Right lobe of liver (tissue), 6 donors: Measurements from ENCODE around the gene FBXW10B. TPM values are rescaled to one million over a fixed set of nuclear protein-coding genes. Genes with fewer than 3 reads are reported as not detected.
"Not testable (repeated sequence)": the region's sequence is repeated elsewhere in the genome, so short reads cannot be mapped to it uniquely, and the experiment has no call there.

Experiments used
- ATAC-seq, 4 donors: fragments of 200-7000 bp; cut with Tn5 transposase; one replicate each; pipeline ENCODE4 v1.9.1; 2020; ENCODE audit warnings: mild to moderate bottlenecking in 4 of 4, moderate library complexity in 4 of 4
- DNase-seq, 3 donors: peaks; one replicate each; pipeline ENCODE4 v3.0.0-alpha.2; 2020
- H3K27ac ChIP-seq, 3 donors: fragments of 200-600 bp; one replicate each; pipeline ENCODE4 v1.8.0; 2022
- H3K27me3 ChIP-seq, 2 donors: fragments of 200-600 bp; one replicate each; pipeline ENCODE4 v1.8.0; 2022
- H3K36me3 ChIP-seq, 4 donors: fragments of 200-600 bp; sonication (generic) in 1 of 4; one replicate each; pipeline versions ENCODE4 v1.5.1 to v1.8.0; 2017 to 2022; ENCODE audit warnings: control low read depth in 1 of 4
- H3K4me1 ChIP-seq, 4 donors: fragments of 200-600 bp; sonication (generic) in 1 of 4; one replicate each; pipeline versions ENCODE4 v1.5.1 to v1.8.0; 2017 to 2022; ENCODE audit warnings: control low read depth in 1 of 4
- H3K4me3 ChIP-seq, 3 donors: fragments of 200-600 bp; one replicate each; pipeline ENCODE4 v1.8.0; 2022
- H3K9me3 ChIP-seq, 4 donors: fragments of 200-600 bp; sonication (generic) in 1 of 4; one replicate each; pipeline versions ENCODE4 v1.5.1 to v1.8.0; 2017 to 2022; ENCODE audit warnings: control low read depth in 1 of 4
- POLR2A ChIP-seq: fragments of 450-650 bp; IDR thresholded peaks from one replicate; pipeline ENCODE4 v1.6.1; 2017; ENCODE audit warnings: antibody characterized with exemption, mild to moderate bottlenecking
- WGBS: methylation state at CpG from one replicate; pipeline ENCODE4 v1.1.6; 2018; ENCODE audit warnings: low coverage, low lambda C conversion rate; ENCODE audit not compliant: insufficient coverage; ENCODE audit errors: missing lambda C conversion rate; 5-methylcytosine and 5-hydroxymethylcytosine counted together
- intact Hi-C, 2 donors: fragments of 100-400 bp; cut with DNase I; formaldehyde crosslinking; loops; one replicate each; pipeline versions ENCODE4 v1.11.2 to v1.14.1; 2022
- total RNA-seq, 6 experiments: library from RNA; depleted of rRNA in 2 of 6; stranded (reverse); fragments of >200 nt in 2 of 6; fragmentation: NEBNext Ultra II Directional in 3 of 6; extraction: Animal tissue kit (Norgen Biotek cat#: 25700) in 3 of 6; gene quantifications; one replicate each; pipeline versions ENCODE4 v1.1.0 to v1.2.4, GENCODE V29; 2016 to 2023
- TF ChIP-seq, protein P1 (sequence below), 4 donors: fragments of 200-600 bp in 3 of 4; fragments of 450-650 bp in 1 of 4; IDR thresholded peaks; one replicate each; pipeline versions ENCODE4 v1.5.1 to v1.8.0; 2016 to 2022; ENCODE audit warnings: antibody characterized with exemption in 4 of 4, mild to moderate bottlenecking in 2 of 4
- donor health status: DM: no; HTN: yes; CAD: no.
- donor health status: DM: no; HTN: no; CAD: no.
- donor health status: DM: no; HTN: no; CAD: no.
- donor health status: DM: no; HTN: yes; CAD: no.
- donor health status: DM: no; HTN: yes; CAD: no.

Gene FBXW10B
- total RNA-seq, 6 experiments from 2014 or later, result 0.44 to 1.3 (median 0.94) TPM; not detected in 2

DNA sequence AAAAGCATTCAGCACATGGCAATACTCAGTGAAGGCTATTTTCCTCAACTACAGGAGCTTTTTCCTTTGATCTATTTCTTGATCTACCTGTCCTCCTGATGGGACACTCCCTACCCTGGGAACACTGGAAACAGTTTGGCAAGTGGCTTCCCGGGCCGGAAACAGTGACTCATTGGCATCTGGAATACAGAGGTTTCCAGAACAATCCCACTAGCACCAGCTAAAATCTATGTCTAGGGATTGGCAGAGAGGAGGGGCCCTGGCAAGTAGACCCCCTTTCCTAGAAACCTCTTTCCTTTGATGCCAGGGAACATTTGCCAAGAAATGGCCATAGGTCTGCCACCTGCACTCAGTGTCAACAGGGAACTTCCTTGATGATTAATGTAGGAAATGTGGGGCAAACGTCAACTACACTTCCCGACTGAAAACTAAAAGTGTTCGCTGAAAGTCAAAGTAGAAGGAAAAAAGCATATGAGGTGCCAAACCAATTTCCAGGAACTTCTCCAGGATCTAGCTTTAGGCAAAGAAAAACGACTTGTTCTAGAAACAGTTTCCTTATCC lies 30.4 kb upstream of the FBXW10B start:
- 43% methylated on average over 4 of the region's 6 CpGs for WGBS
- H3K9me3 ChIP-seq, result no peaks in the 10 kb centered on the region
- H3K4me3 ChIP-seq, result no peak overlapping the region
- H3K4me1 ChIP-seq, result no peaks in the 10 kb centered on the region
- H3K36me3 ChIP-seq, result no peaks in the 10 kb centered on the region
- no peak for ATAC-seq
- intact Hi-C loops, result no loop called here
- H3K27ac ChIP-seq, result no peak overlapping the region
- no peak for TF ChIP-seq POLR2A
- TF ChIP-seq, protein P1, sequence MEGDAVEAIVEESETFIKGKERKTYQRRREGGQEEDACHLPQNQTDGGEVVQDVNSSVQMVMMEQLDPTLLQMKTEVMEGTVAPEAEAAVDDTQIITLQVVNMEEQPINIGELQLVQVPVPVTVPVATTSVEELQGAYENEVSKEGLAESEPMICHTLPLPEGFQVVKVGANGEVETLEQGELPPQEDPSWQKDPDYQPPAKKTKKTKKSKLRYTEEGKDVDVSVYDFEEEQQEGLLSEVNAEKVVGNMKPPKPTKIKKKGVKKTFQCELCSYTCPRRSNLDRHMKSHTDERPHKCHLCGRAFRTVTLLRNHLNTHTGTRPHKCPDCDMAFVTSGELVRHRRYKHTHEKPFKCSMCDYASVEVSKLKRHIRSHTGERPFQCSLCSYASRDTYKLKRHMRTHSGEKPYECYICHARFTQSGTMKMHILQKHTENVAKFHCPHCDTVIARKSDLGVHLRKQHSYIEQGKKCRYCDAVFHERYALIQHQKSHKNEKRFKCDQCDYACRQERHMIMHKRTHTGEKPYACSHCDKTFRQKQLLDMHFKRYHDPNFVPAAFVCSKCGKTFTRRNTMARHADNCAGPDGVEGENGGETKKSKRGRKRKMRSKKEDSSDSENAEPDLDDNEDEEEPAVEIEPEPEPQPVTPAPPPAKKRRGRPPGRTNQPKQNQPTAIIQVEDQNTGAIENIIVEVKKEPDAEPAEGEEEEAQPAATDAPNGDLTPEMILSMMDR (IDR thresholded peaks at IDR 0.05), result no peak
- no peaks in the 10 kb centered on the region for H3K27me3 ChIP-seq
- DNase-seq, result no peak

DNA sequence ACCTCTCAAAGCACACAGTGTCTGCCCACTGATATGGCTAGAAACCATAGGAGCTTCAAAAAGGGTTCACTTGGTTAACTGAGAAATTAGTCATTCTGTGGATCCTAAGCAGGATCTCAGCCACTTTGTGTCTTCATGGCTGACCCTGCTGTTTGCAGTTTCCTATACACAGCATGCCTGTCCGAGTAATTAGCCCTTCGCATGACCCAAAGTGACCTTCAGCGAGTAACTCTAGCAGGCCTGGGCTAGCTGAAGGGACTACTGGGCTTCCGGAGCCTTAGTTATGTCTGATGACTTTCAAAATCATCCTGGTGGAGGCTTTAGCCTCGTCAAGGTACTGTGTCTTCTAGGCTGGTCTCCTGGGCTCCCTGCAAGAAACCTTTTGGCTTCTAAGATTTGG lies 28.9 kb upstream of the FBXW10B start:
- H3K9me3 ChIP-seq, result no peaks in the 10 kb centered on the region
- WGBS, result 68% methylated on average over 4 of the region's 5 CpGs
- intact Hi-C loops, result no loop called here
- H3K27me3 ChIP-seq, result no peaks in the 10 kb centered on the region
- TF ChIP-seq, protein P1 (IDR thresholded peaks at IDR 0.05), result no peak
- no peak for TF ChIP-seq POLR2A
- no peaks in the 10 kb centered on the region for H3K36me3 ChIP-seq
- H3K4me1 ChIP-seq, result no peaks in the 10 kb centered on the region
- H3K4me3 ChIP-seq, result no peak overlapping the region
- ATAC-seq, result no peak
- H3K27ac ChIP-seq, result no peak overlapping the region
- DNase-seq, result no peak

DNA sequence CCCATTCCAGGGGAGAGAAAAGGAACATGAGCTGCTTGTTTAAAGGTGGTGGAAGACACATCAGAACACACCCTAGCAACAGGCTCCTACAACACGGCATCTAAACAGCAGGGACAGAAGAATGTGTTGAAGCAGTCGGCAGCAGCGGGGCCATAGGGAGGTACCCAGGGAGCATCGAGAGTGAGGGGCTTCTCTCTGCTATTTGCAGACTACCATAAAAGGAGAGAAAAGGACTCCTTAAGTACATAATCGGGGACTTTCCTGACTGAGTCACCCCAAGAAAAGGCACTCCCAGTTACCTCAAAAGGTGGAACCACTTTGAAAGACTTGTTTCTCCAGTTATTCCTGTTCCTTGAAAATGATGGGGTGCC lies 26.4 kb upstream of the FBXW10B start:
- H3K9me3 ChIP-seq, H3K27ac ChIP-seq, H3K4me3 ChIP-seq, H3K36me3 ChIP-seq, H3K27me3 ChIP-seq, DNase-seq, H3K4me1 ChIP-seq, intact Hi-C loops, ATAC-seq: not testable (repeated sequence)
- WGBS, result 65% methylated on average over 2 of the region's 5 CpGs

DNA sequence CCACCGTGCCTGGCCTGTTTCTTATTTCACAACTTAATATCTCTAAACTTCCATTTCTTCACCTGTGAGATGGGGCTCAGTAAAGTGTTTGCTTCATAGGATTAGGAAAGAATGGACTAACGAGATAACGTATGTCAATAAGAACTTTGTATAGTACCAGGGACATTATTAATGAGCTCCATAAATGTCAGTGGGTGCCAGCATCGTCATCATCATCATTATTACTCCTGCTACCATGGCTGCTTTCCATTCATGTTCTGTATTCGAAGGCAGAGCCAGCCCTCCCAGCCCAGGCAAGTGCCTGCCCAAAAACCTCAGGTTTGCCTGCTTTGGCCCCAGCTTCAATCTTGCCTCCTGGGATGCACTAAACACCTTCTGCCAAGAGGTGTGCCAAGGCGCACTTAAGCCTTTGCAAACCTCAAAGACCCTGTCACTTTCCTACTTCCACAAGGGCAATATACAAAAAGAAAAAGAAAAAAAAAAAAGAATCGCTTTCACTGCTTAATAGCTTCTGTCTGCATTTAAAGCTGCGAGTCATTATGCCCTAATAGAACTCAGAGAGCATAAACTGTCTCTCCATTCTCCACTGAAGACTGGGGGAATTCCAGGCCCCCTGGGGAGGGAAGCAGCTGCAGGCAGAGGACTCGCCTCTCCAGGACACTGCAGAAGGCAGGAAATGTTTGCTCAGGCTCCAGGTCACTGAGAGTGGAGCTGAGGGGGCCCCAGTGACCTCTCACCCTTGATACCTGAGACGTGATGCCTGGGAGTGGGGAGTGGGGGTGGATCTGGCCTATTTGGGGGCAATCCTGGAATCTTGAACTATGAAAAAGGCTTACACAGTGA lies 25.8 kb upstream of the FBXW10B start:
- DNase-seq, H3K36me3 ChIP-seq, H3K27ac ChIP-seq, H3K9me3 ChIP-seq, intact Hi-C loops, H3K4me3 ChIP-seq, H3K27me3 ChIP-seq, H3K4me1 ChIP-seq: not testable (repeated sequence)
- 56% methylated on average over 8 of the region's 10 CpGs for WGBS
- ATAC-seq, result peak in 1 of 4 donors; percentile 21

DNA sequence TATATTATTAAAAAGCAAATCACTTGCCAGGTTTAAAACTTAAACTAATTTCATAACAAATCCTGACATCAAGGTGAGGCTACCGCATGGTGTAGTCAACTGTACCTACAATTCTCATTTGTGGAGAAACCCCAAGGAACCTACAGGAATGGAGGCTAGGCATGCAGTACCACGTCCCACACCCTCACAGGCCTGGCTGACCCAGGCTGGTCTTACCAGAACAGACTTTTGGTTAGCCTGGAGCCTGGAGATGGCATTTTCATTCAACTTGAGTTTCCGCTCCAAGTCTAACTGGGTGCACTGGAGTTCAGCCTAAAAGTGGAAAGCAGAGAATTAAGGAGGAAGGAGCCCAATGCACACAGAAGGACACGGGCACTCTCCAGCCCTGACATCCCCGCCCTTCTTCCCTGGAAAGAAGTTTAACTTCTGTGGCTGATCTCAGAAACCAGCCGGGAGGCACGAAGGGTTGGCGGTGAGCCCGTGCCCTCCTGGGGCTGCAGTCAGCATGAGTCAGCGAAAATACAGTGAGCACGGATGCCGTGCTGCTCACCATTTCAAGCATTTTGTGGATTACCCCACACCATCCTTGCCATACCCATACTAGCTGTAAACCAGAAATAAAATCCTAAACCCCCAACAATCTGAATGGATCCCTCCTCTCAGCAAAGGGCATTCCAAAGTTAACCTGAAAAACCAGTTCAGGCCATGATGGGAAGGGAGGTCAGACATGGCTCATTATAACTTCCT lies 23.2 kb upstream of the FBXW10B start:
- H3K36me3 ChIP-seq, H3K9me3 ChIP-seq, DNase-seq, H3K27me3 ChIP-seq, H3K4me3 ChIP-seq, intact Hi-C loops, H3K27ac ChIP-seq, H3K4me1 ChIP-seq: not testable (repeated sequence)
- WGBS, result 100% methylated on average over 1 of the region's 12 CpGs
- peak in 3 of 4 donors; percentile 64 to 82 (median 75) for ATAC-seq

DNA sequence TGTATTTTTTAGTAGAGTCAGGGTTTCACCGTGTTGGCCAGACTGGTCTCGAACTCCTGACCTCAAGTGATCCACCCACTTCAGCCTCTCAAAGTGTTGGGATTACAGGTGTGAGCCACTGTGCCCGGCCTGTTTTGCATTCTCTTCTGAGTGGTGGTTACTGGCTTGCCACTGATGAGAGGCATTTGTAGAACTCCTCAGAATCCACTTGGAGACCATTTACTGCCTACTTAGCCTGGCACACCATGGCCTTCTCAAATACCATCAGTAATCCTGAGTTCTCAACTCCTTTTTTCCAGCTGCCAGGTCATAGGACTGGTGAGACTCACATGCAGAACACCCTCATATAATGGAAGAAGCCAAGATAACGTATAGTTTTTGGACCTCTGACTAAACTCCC lies 22.5 kb upstream of the FBXW10B start:
- ATAC-seq, H3K36me3 ChIP-seq, H3K9me3 ChIP-seq, intact Hi-C loops, H3K27ac ChIP-seq, H3K4me3 ChIP-seq, DNase-seq, H3K27me3 ChIP-seq, H3K4me1 ChIP-seq: not testable (repeated sequence)
- WGBS, result 78% methylated on average over 1 of the region's 4 CpGs

DNA sequence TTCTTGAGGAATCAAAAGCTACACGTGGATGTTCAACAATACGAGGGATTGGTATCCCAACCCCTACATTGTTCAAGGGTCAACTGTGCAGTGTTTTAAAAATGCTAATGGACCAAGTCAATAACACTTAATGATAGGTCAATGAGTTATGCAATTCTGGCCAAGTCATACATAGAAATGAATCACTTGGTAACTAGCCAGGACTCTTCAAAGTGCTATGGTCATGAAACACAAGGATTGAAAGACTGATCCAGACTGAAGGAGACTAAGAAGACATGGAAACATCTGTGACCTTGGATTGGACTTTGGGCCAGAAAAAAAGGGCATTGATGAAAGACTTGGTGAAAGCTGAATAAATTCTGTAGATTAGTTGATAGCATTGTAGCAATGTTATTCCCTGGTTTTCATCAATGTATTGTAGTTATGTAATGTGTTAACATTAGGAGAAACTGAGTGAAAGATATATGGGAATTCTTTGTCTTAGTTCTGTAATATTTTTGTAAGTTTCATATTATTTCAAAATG lies 11.5 kb upstream of the FBXW10B start:
- H3K27me3 ChIP-seq, H3K4me3 ChIP-seq, intact Hi-C loops, H3K27ac ChIP-seq, DNase-seq, H3K9me3 ChIP-seq, H3K4me1 ChIP-seq, H3K36me3 ChIP-seq: not testable (repeated sequence)
- ATAC-seq, result peak in 1 of 4 donors; percentile 59
- 82% methylated on average over 2 of the region's 2 CpGs for WGBS

DNA sequence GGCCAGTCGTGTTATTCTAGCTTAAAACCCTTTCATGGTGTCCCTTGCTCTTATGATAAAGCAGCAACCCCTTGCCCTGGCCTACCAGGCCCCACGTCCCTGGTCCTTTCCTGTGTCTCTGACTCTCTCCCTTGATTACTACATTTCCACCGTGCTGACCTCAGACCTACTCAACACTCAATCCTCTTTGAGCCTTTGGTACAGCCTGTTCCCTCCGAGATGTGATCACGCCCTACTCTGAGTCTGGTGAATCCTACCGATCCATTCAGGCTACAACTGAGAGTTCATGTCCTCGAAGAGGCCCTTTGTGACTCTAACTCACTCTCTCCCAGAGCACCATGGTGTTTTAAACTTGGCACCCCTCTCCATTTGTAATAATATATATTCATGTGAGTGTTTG lies 10.5 kb upstream of the FBXW10B start:
- ATAC-seq, H3K4me3 ChIP-seq, H3K27me3 ChIP-seq, H3K4me1 ChIP-seq, DNase-seq, intact Hi-C loops, H3K36me3 ChIP-seq, H3K27ac ChIP-seq, H3K9me3 ChIP-seq: not testable (repeated sequence)
- WGBS, result 84% methylated on average over 5 of the region's 7 CpGs

DNA sequence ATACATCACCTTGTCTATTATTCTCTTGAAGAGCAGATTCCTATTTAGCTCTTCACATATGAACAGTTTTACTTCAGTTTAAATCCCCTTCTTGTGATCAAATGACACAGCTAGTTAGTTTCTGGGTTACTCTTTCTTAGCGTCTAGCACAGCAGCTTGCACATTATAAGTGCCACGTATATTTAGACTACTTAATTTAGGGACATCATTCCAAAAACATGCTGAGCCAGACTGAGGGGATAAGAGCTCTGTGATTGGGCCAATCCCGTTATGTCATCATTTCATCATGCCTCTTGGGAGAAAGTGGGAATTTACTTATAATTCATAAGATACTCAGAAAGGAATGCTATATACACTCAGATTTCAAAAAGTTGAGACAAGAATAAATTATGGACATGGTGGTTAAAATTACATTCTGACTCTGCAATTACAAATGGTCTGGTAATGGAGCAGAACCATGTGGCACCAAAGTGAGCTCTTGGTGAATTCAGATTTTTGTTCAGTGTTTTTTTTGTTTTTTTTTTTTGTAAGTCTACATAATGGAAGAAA lies 4.2 kb upstream of the FBXW10B start:
- H3K9me3 ChIP-seq, DNase-seq, H3K36me3 ChIP-seq, H3K4me1 ChIP-seq, H3K4me3 ChIP-seq, H3K27me3 ChIP-seq, intact Hi-C loops, H3K27ac ChIP-seq, ATAC-seq: not testable (repeated sequence)
- WGBS, result 73% methylated on average over 3 of the region's 3 CpGs
